Measurements from ENCODE around the gene CBLN1. TPM values are rescaled to one million over a fixed set of nuclear protein-coding genes. Genes with fewer than 3 reads are reported as not detected.

Gene CBLN1
- total and polyA plus RNA-seq, 2 of the 4 experiments (the other 2 are of a cell fraction), result not detected

DNA sequence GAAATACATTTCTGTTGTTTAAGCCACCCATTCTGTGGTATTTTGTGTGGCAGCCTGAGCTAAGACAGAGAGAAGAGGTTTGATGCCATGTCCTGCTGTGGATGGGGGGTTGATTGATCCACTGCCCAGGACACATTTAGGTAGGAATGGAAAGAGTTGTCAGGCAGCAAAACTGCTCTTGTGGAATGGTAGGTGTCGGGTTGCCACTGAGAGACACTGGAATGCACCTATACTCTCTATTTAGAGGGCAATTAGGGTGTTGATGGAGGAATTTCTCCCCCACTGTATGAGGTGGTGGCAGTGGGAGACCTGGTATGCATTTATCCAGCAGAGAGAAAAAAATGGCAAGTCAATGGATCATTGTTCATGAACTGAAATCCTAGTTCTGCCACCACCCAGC lies 30.9 kb downstream of the CBLN1 start:
- no peaks in the 10 kb centered on the region for H4K20me1 ChIP-seq (ENCODE audit: insufficient read depth, low read length)
- no peaks in the 10 kb centered on the region for H3K27me3 ChIP-seq (ENCODE audit: control insufficient read depth, insufficient read depth, low read length)
- H4K91ac ChIP-seq (ENCODE audit: insufficient read depth, low read depth, low read length), result no peak overlapping the region
- no peak for ATAC-seq (ENCODE audit: low read depth)
- no peak overlapping the region for H4K5ac ChIP-seq (ENCODE audit: low read depth, low read length)
- BruUV-seq (replicated peaks), result no TSS peak
- no peak overlapping the region for H2AK5ac ChIP-seq (ENCODE audit: low read depth, low read length)
- no peak overlapping the region for H2AK9ac ChIP-seq (replicated peaks; ENCODE audit: low read depth, low read length, poor library complexity)
- no peak overlapping the region for H2BK120ac ChIP-seq (ENCODE audit: low read depth, low read length)
- H3K9me1 ChIP-seq (ENCODE audit: insufficient read depth, low read length), result no peaks in the 10 kb centered on the region
- H2BK5ac ChIP-seq (ENCODE audit: low read depth, low read length, poor library complexity, severe bottlenecking), result no peak overlapping the region
- no peak overlapping the region for H3K18ac ChIP-seq (ENCODE audit: low read depth, low read length)
- TF ChIP-seq MAZ (IDR thresholded peaks at IDR 0.05; ENCODE audit: borderline replicate concordance, low read depth, low read length) (no peak), NFE2L2 (IDR thresholded peaks at IDR 0.05; ENCODE audit: low read depth, low read length) (no peak), RFX5 (IDR thresholded peaks at IDR 0.05; ENCODE audit: low read depth, low read length) (no peak), CEBPB (IDR thresholded peaks at IDR 0.05; ENCODE audit: low read depth, low read length) (no peak), CHD1 (IDR thresholded peaks at IDR 0.05; ENCODE audit: low read depth, low read length) (no peak), RAD21 (IDR thresholded peaks at IDR 0.05; ENCODE audit: low read length) (no peak), POLR2A (IDR thresholded peaks at IDR 0.05; ENCODE audit: low read depth, low read length) (no peak)
- TF ChIP-seq, protein P1, sequence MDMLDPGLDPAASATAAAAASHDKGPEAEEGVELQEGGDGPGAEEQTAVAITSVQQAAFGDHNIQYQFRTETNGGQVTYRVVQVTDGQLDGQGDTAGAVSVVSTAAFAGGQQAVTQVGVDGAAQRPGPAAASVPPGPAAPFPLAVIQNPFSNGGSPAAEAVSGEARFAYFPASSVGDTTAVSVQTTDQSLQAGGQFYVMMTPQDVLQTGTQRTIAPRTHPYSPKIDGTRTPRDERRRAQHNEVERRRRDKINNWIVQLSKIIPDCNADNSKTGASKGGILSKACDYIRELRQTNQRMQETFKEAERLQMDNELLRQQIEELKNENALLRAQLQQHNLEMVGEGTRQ (IDR thresholded peaks at IDR 0.05; ENCODE audit: low read depth, low read length), result no peak
- TF ChIP-seq, protein P2, sequence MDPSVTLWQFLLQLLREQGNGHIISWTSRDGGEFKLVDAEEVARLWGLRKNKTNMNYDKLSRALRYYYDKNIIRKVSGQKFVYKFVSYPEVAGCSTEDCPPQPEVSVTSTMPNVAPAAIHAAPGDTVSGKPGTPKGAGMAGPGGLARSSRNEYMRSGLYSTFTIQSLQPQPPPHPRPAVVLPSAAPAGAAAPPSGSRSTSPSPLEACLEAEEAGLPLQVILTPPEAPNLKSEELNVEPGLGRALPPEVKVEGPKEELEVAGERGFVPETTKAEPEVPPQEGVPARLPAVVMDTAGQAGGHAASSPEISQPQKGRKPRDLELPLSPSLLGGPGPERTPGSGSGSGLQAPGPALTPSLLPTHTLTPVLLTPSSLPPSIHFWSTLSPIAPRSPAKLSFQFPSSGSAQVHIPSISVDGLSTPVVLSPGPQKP (IDR thresholded peaks at IDR 0.05; ENCODE audit: borderline replicate concordance, low read depth, low read length), result no peak
- no peak for DNase-seq
- dilution Hi-C loops (cut with HindIII; ENCODE audit: low sequenced_read_pairs, unreplicated experiment), result no loop called here
- H3K56ac ChIP-seq (ENCODE audit: extremely low read depth, insufficient read depth, low read length), result no peak overlapping the region
- H3K14ac ChIP-seq (replicated peaks; ENCODE audit: low read depth, low read length), result no peak overlapping the region
- H4K8ac ChIP-seq (ENCODE audit: low read depth in 2 of 2, low read length in 2 of 2), result no peak overlapping the region
- no peak overlapping the region for H3K4me2 ChIP-seq (ENCODE audit: low read depth, low read length)
- intact Hi-C loops (cut with micrococcal nuclease), result no loop called here
- H3K4ac ChIP-seq (ENCODE audit: low read depth, low read length), result no peak overlapping the region
- in situ Hi-C loops (cut with MboI; ENCODE audit: low sequenced_read_pairs), result no loop called here
- H3K23ac ChIP-seq (ENCODE audit: low read depth, low read length), result no peak overlapping the region
- no peaks in the 10 kb centered on the region for H3K79me1 ChIP-seq (ENCODE audit: low read depth in 1 of 2, low read length in 2 of 2)
- H3K9me3 ChIP-seq (ENCODE audit: control insufficient read depth, insufficient read depth, low read length), result no peaks in the 10 kb centered on the region
- POLR2A ChIA-PET (ENCODE audit: unreplicated experiment), result interaction anchor here (0.6 kb wide), 1 partner anchor 39 kb away, joined by 5 read pairs; no protein-coding TSS in a partner anchor
- no peaks in the 10 kb centered on the region for H3K4me1 ChIP-seq (ENCODE audit: control insufficient read depth, insufficient read depth, low read length)
- no peak overlapping the region for H3K27ac ChIP-seq (ENCODE audit: insufficient read depth, low read length)
- H2BK15ac ChIP-seq (ENCODE audit: low read depth, low read length), result no peak overlapping the region
- no peak overlapping the region for H2AFZ ChIP-seq (replicated peaks; ENCODE audit: low read length, poor library complexity)
- H3K36me3 ChIP-seq (ENCODE audit: control insufficient read depth, insufficient read depth, low read length), result no peaks in the 10 kb centered on the region
- CTCF ChIA-PET, result no interaction called here
- WGBS, 2 experiments (ENCODE audit: extremely low coverage in 2 of 2, insufficient read length in 1 of 2), result no CpG with 5 or more reads among the region's 1 CpG
- H3K4me3 ChIP-seq (ENCODE audit: insufficient read depth, low read depth, low read length), result no peak overlapping the region
- H3K9ac ChIP-seq (ENCODE audit: low read depth, low read length), result no peak overlapping the region
- no peak overlapping the region for H2BK20ac ChIP-seq (ENCODE audit: low read depth, low read length)
